ENCODE measurements around the gene SLC23A3.

Gene SLC23A3

GRCh38 chr2:219199470-219200211, 29.8 kb upstream of the SLC23A3 start:
- TF ChIP-seq CTCF (IDR thresholded peaks at IDR 0.05; ENCODE audit: insufficient read depth, low read depth, low read length, missing control alignments) = no peak

GRCh38 chr2:219198974-219199373, 29.1 kb upstream of the SLC23A3 start:
- DNase-seq (ENCODE audit: low read depth) = no peak
- H3K4me3 ChIP-seq (ENCODE audit: low read length) = no peak overlapping the region
- no peak for TF ChIP-seq CTCF (IDR thresholded peaks at IDR 0.05; ENCODE audit: insufficient read depth, low read depth, low read length, missing control alignments)

More at GRCh38 chr2:219199470-219200211, 29.8 kb upstream of the SLC23A3 start:
- DNase-seq (ENCODE audit: low read depth) = no peak
- no peak overlapping the region for H3K4me3 ChIP-seq (ENCODE audit: low read length)

- DNase-seq (ENCODE audit: low read depth) = no peak
- no peak for TF ChIP-seq CTCF (IDR thresholded peaks at IDR 0.05; ENCODE audit: insufficient read depth, low read depth, low read length, missing control alignments)
Observed at GRCh38 chr2:219197388-219197787, 27.6 kb upstream of the SLC23A3 start.

GRCh38 chr2:219186754-219187456, 17.1 kb upstream of the SLC23A3 start:
- no peak for TF ChIP-seq CTCF (IDR thresholded peaks at IDR 0.05; ENCODE audit: insufficient read depth, low read depth, low read length, missing control alignments)
- no peak for DNase-seq (ENCODE audit: low read depth)
- no peak overlapping the region for H3K4me3 ChIP-seq (ENCODE audit: low read length)

More at GRCh38 chr2:219197388-219197787, 27.6 kb upstream of the SLC23A3 start:
- no peak overlapping the region for H3K4me3 ChIP-seq (ENCODE audit: low read length)

- DNase-seq (ENCODE audit: low read depth) = no peak
- no peak for TF ChIP-seq CTCF (IDR thresholded peaks at IDR 0.05; ENCODE audit: insufficient read depth, low read depth, low read length, missing control alignments)
Observed at GRCh38 chr2:219184121-219184520, 14.3 kb upstream of the SLC23A3 start.

GRCh38 chr2:219183151-219183772, 13.4 kb upstream of the SLC23A3 start:
- DNase-seq (ENCODE audit: low read depth) = no peak
- H3K4me3 ChIP-seq (ENCODE audit: low read length) = no peak overlapping the region
- TF ChIP-seq CTCF (IDR thresholded peaks at IDR 0.05; ENCODE audit: insufficient read depth, low read depth, low read length, missing control alignments) = no peak

More at GRCh38 chr2:219184121-219184520, 14.3 kb upstream of the SLC23A3 start:
- H3K4me3 ChIP-seq (ENCODE audit: low read length) = no peak overlapping the region
